GM21529 (cell line): ENCODE data around the gene RAB6B.

Experiments used
- ATAC-seq: cut with Tn5 transposase; IDR thresholded peaks from one replicate; pipeline ENCODE4 v1.9.1; 2021; ENCODE audit not compliant: unreplicated experiment

Gene RAB6B

DNA sequence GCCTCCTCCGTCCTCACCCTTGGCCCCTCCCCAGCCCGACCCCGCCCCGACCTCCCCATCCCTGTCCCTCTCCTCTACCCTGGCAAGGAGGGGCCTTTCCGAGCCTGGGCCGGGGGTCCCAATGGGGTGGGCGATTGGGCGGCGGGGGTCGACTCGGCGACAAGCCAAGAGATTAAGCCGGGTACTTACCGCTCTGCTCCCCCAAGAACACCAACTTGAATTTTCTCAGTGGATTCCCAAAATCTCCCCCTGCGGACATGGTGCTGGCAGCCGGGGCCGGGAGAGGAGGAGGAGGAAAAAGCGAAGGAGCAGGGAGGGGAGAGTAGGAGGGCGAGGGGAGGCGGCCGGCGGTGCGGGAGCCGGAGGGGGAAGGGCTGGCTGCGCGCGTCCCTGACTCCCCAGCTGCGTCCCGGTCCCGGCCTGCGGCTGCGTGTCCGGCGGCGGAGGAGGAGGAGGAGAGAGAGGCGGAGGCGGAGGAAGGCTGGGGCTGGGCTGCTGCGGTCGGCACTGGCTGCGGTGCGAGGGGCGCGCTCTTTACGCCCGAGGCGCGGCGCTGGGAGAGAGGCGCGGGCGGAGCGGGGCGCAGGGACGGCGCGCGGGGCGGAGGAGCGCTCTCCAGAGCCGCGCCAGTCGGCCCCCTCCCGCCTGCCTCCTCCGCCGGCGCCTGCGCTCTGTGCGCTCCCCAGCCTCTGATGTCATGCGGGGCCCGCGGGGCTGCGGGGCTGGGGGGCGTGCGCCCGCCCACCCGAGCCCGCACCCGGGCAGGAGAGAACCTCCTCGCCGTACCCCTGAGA lies at the start of gene RAB6B:
RAB6B (minus strand) TSS at position 675 of the 794 bp plus-strand sequence; CDS start at position 259, 416 bp downstream.
- no peak for ATAC-seq

DNA sequence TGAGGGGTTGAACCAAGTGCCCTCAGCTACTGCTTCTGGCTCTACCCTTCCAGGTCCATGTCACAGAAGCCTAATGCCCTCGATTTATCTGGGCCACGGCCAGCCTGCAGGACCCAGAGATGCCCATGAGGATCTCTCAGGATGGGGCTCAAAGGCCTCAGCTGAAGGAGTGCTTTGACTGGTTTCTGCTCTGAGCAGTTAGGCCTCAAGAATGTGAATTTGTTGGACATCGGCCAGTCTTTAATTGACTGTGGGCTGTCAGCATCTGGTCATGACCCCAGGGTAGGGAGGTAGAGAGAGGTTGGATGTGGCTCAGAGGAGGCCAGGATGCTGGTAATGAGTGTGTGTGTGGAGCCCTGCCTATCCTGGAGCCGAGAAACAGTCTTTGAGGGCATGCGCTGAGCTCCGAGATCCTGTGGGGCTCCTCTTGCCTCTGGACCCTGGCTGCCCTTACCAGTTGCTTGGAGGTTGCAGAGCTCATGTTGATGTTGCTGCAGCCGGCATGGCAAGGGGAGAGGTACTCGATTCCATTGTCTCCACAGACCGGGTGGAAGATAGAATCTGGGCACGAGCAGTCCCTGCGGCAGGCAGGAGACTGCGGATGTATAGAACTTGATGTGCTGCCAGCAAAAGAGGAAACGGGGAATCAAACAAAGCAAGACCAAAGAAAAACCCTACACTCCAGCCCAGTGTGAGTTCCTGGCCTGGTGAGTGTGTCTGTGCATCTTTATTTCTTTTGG lies 49.1 kb upstream of the RAB6B start:
- ATAC-seq, result no peak

- no peak for ATAC-seq
Measured at GRCh38 chr3:133944181-133944580, 48.5 kb upstream of the RAB6B start.

DNA sequence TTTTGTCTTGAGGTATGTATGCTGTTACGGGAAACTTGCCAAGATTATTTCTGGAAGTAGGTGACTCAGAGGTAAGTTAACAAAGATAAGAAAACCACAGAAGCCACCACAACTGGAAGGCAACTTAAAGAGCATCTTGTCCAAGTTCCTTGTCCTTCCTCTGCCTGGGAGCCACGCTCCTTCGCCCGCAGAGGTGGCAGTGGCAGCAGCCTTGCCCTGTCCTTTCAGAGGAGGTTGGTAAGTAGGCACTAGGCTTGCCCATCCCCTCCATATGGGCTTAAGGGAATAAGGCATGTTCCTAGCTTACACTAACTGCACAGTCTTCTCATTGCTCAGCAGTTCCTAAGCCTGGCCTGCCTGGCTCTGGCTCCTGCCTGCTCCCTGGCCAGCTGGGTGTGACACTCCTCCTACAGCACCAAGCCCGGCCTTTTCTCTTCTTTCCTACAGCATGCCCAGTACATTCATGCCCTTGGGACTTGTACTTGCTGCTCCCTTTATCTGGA lies 48.0 kb upstream of the RAB6B start:
- no peak for ATAC-seq

- no peak for ATAC-seq
Measured at GRCh38 chr3:133943031-133943535, 47.4 kb upstream of the RAB6B start.

DNA sequence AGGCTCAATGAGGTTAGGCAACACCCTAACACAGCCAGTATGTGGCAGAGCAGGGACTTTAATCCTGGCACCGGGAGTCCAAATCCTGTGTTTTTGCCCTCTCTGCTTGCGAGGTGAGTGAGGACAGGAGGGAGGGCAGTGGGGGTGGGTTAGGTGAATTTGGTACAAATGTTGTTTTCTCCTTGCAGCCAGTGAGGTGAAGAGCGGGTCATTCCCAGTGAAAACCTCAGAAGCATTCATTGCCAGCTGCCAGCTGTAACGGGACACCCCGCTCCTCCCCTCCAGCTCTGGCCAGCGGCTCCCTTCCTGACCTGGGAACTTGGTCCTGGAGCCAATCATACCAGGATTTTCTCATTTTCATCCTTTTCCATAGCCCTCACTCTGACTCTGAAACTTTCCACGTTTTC lies 45.7 kb upstream of the RAB6B start:
- ATAC-seq, result no peak

- no peak for ATAC-seq
Measured at GRCh38 chr3:133940536-133940935, 44.9 kb upstream of the RAB6B start.

- no peak for ATAC-seq
Measured at GRCh38 chr3:133939463-133939835, 43.8 kb upstream of the RAB6B start.

GRCh38 chr3:133938770-133939462 lies 43.2 kb upstream of the RAB6B start:
- ATAC-seq, result no peak

GRCh38 chr3:133937756-133938601 lies 42.3 kb upstream of the RAB6B start:
- no peak for ATAC-seq

DNA sequence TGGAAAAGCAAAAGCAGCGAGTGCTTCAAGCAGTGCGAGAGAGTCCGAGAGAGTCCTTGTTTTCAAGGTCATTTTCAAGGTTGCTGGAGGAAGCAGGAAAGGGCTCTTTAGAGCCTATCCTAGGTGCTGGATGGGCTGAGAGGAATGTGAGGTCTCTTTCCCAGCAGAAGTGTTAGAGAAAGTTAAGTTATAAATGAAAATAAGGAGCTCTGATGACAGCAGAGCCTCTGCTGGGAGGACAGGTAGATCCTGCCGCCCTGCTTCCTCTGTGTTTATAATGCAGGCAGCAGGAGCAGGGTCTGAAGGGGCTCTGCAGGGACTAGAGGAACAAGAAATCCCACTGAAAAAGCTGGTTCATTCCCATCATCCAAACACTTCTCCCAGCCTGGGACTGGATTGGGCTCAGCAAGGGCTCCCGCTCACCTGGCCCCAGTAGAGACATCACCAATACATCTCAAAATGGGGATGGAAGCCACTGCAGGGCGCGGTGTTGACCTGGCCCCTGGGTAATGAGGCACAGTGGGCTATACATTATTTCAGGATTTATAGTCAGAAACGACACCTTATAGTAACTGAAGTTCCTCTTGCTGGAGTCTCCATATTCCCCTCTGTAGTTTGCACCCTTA lies 41.5 kb upstream of the RAB6B start:
- ATAC-seq, result no peak

DNA sequence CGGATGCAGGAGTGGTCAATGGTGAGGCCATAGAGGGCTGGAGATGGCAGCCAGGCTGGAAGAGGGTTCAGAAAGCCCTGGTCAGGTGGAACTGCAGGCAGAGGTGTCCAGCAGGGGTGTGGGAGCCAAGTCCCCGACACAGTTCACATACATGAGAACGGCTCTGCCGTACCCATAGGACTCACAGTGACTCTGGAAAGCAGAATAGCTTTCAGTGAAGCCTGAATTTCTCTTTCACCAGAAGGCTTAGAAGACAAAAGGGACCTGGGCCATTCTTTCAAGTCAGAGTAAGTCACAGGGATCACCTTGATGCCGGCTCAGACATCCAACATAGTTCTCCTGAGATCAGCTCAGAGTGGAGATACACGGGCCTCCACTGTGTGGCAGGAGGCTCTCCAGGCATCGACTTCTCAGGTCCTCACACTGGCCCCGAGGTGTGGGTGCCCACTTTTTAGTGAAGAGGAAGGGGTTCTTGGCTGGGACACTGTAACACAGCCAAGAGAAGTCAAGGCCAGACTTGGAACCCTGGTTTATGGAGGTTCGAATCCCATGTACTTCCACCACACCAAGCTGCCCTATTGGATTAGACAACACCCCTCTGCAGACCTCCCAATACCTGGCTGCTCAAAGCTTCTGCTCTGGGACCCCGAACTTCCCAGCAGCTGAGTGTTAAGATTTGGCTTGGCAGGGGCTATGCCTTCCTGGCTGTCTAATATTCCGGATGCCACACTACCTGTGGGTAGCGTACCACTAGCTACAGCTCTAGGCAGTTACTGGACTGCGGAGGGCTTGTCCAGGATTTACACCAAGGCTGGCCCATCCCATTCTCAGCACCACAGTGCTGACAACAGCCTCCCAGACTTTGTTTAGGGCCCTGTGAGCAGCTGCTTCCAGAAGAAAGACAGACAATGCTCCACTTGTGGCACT lies 40.4 kb upstream of the RAB6B start:
- no peak for ATAC-seq

- no peak for ATAC-seq
Measured at GRCh38 chr3:133934996-133935842, 39.5 kb upstream of the RAB6B start.

GRCh38 chr3:133934073-133934970 lies 38.6 kb upstream of the RAB6B start:
- ATAC-seq, result no peak

DNA sequence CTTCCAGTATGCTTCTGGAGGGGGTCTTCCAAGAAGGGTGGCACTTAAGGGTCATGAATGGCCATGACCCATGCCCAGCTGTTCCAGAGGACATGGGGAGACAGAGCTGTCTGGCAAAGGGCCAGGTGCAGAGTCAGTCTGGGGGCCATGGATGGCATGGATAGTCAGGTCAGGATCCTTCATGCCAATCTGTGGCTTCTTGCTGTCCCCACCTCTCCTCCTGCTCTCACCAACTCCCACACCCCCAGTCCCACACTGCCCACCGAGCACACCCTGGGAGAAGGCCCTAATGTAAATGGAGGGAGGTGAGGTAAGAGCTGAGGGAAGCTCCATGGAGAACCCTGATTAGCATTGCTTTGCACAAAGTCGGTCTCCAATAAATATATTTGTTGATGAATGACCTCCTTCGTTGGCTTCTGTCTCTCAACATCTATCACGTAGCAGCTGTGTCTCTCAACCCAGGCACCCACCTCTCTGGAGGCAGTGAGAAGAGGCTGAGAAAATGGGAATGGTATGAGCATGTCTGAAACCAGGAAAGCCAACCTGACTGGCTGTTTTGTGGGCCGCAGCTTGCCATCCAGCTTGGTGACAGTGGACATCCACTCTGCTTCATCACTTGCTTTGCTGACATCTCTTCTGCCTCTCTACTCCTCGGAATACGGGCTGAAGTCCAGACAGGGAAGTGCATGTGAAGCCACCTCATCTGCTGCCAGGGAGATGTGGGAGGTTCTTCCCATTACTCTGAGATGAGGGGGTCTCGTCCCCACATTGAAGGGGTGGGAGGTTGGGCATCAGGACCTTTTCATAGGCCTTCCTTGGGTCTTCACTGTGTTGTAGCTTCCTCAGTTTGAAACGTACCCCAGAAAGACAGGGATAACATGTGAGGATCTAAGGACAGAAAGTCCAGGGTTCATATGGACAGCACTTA lies 37.7 kb upstream of the RAB6B start:
- no peak for ATAC-seq

DNA sequence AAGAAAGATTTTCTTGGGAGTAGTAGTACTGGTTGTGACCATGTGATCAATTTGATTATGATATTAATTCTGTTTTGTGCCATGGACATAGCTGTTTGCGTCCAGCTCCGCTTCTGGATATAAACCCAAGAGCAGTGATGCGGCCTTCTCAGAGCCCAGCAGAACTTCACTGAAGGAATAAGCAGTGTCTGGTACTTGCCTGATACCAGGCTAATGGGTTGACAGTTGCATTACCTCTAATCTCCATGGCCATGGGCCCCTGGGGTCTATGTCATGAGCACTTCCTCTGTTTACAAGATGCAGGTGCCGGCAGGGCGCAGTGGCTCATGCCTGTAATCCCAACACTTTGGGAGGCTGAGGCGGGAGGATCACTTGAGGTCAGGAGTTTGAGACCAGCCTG lies 36.3 kb upstream of the RAB6B start:
- no peak for ATAC-seq
